PC-3 (cell line): ENCODE measurements around the gene ATF6B.

Experiments
- EZH2 ChIP-seq: fragments of 300-600 bp; sonication (generic); IDR thresholded peaks from one replicate; pipeline ENCODE4 v1.6.1; 2017; ENCODE audit warnings: antibody characterized with exemption, mild to moderate bottlenecking, low read length; ENCODE audit not compliant: unreplicated experiment
- EZH2phosphoT487 ChIP-seq: fragments of 300-600 bp; sonication (generic); IDR thresholded peaks from 2 replicates; pipeline ENCODE4 v1.6.1; 2018; ENCODE audit warnings: mild to moderate bottlenecking, antibody characterized with exemption, low read length, borderline replicate concordance
- TF ChIP-seq, protein P1 (sequence below): fragments of 300-600 bp; sonication (generic); conservative IDR thresholded peaks from 2 replicates; pipeline ENCODE4 v1.5.1; 2017; ENCODE audit warnings: antibody characterized with exemption, low read depth, mild to moderate bottlenecking, low read length

- TF ChIP-seq, protein P1, sequence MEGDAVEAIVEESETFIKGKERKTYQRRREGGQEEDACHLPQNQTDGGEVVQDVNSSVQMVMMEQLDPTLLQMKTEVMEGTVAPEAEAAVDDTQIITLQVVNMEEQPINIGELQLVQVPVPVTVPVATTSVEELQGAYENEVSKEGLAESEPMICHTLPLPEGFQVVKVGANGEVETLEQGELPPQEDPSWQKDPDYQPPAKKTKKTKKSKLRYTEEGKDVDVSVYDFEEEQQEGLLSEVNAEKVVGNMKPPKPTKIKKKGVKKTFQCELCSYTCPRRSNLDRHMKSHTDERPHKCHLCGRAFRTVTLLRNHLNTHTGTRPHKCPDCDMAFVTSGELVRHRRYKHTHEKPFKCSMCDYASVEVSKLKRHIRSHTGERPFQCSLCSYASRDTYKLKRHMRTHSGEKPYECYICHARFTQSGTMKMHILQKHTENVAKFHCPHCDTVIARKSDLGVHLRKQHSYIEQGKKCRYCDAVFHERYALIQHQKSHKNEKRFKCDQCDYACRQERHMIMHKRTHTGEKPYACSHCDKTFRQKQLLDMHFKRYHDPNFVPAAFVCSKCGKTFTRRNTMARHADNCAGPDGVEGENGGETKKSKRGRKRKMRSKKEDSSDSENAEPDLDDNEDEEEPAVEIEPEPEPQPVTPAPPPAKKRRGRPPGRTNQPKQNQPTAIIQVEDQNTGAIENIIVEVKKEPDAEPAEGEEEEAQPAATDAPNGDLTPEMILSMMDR = no peak
- TF ChIP-seq EZH2 (no peak), EZH2phosphoT487 (no peak)
Observed at GRCh38 chr6:32131439-32131948, 3.4 kb upstream of the ATF6B start.
